ENCODE data around the gene CYTH3.

DNA sequence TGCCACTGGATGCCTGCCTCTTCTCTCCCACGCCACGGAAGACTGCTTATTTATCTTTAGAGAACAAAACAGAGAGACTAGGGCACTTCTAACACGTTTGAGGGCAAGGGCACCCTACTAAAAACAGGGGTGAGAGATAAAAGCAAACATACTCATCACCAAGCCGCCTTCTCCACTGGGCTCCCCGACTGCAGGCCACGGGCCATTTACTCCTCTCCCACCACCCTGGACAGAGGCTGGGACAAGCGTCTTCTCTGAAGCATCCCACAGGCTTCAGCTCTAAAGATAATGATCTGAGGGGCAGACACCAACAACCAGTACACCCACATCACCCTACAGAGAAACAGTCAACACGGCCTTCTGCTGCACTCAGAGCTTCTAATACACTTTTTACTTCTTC lies 78.7 kb downstream of the CYTH3 start:
- TF ChIP-seq EZH2 (IDR thresholded peaks at IDR 0.05; ENCODE audit: low read depth, low read length, severe bottlenecking) (no peak), EP300 (IDR thresholded peaks at IDR 0.05; ENCODE audit: borderline replicate concordance in 1 of 2, low read depth in 2 of 2, low read length in 2 of 2) (no peak), POLR2AphosphoS5 (IDR thresholded peaks at IDR 0.05; ENCODE audit: low read depth, low read length) (no peak), POLR2A (IDR thresholded peaks at IDR 0.05; ENCODE audit: control extremely low read depth in 1 of 2, low read depth in 2 of 2, low read length in 2 of 2) (no peak), ASH2L (IDR thresholded peaks at IDR 0.05; ENCODE audit: low read length) (no peak), BRCA1 (IDR thresholded peaks at IDR 0.05; ENCODE audit: low read depth, low read length) (no peak), CHD2 (IDR thresholded peaks at IDR 0.05; ENCODE audit: low read length) (no peak), HDAC6 (IDR thresholded peaks at IDR 0.05; ENCODE audit: low read depth, low read length) (no peak), SP1 (IDR thresholded peaks at IDR 0.05; ENCODE audit: low read depth, low read length) (no peak)
- TF ChIP-seq, protein P1, sequence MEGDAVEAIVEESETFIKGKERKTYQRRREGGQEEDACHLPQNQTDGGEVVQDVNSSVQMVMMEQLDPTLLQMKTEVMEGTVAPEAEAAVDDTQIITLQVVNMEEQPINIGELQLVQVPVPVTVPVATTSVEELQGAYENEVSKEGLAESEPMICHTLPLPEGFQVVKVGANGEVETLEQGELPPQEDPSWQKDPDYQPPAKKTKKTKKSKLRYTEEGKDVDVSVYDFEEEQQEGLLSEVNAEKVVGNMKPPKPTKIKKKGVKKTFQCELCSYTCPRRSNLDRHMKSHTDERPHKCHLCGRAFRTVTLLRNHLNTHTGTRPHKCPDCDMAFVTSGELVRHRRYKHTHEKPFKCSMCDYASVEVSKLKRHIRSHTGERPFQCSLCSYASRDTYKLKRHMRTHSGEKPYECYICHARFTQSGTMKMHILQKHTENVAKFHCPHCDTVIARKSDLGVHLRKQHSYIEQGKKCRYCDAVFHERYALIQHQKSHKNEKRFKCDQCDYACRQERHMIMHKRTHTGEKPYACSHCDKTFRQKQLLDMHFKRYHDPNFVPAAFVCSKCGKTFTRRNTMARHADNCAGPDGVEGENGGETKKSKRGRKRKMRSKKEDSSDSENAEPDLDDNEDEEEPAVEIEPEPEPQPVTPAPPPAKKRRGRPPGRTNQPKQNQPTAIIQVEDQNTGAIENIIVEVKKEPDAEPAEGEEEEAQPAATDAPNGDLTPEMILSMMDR (IDR thresholded peaks at IDR 0.05; ENCODE audit: control extremely low read depth in 1 of 3, insufficient read depth in 1 of 3, low read depth in 1 of 3, low read length in 3 of 3) = no peak
- TF ChIP-seq, protein P2, sequence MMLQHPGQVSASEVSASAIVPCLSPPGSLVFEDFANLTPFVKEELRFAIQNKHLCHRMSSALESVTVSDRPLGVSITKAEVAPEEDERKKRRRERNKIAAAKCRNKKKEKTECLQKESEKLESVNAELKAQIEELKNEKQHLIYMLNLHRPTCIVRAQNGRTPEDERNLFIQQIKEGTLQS (IDR thresholded peaks at IDR 0.05; ENCODE audit: insufficient read depth, low read depth, low read length) = no peak

Data from H1 (cell line).